GM20000 (cell line): ENCODE results near the gene STXBP1.

Experiments
- DNase-seq: peaks from one replicate; pipeline ENCODE4 v3.0.0; 2012; ENCODE audit warnings: low spot score
- CTCF ChIP-seq: IDR thresholded peaks from 2 replicates; pipeline ENCODE4 v1.5.1; 2012; ENCODE audit warnings: mild to moderate bottlenecking, control low read depth; ENCODE audit errors: extremely low read depth, missing control alignments

The STXBP1 gene

GRCh38 chr9:127637322-127637847, 25.3 kb downstream of the STXBP1 start:
- TF ChIP-seq CTCF = no peak
- DNase-seq = no peak

GRCh38 chr9:127640908-127641545, 28.9 kb downstream of the STXBP1 start:
- DNase-seq = no peak
- TF ChIP-seq CTCF = no peak

GRCh38 chr9:127642082-127642740, 30.1 kb downstream of the STXBP1 start:
- DNase-seq = no peak
- TF ChIP-seq CTCF = no peak

- no peak for TF ChIP-seq CTCF
- no peak for DNase-seq
Measured at GRCh38 chr9:127644146-127644827, 32.2 kb downstream of the STXBP1 start.

GRCh38 chr9:127644943-127645342, 32.9 kb downstream of the STXBP1 start:
- no peak for DNase-seq
- TF ChIP-seq CTCF = no peak

- DNase-seq = no peak
- TF ChIP-seq CTCF = no peak
Measured at GRCh38 chr9:127647451-127647850, 35.4 kb downstream of the STXBP1 start.

- DNase-seq = no peak
- TF ChIP-seq CTCF = no peak
Measured at GRCh38 chr9:127650518-127650917, 38.4 kb downstream of the STXBP1 start.
